ENCODE results near the gene HIVEP2.
A peak's percentile ranks its signal among the peaks of the same experiment; 100 is the strongest.
"Not testable (repeated sequence)": the region's sequence is repeated elsewhere in the genome, so short reads cannot be mapped to it uniquely, and the experiment has no call there.

Gene HIVEP2, protein sequence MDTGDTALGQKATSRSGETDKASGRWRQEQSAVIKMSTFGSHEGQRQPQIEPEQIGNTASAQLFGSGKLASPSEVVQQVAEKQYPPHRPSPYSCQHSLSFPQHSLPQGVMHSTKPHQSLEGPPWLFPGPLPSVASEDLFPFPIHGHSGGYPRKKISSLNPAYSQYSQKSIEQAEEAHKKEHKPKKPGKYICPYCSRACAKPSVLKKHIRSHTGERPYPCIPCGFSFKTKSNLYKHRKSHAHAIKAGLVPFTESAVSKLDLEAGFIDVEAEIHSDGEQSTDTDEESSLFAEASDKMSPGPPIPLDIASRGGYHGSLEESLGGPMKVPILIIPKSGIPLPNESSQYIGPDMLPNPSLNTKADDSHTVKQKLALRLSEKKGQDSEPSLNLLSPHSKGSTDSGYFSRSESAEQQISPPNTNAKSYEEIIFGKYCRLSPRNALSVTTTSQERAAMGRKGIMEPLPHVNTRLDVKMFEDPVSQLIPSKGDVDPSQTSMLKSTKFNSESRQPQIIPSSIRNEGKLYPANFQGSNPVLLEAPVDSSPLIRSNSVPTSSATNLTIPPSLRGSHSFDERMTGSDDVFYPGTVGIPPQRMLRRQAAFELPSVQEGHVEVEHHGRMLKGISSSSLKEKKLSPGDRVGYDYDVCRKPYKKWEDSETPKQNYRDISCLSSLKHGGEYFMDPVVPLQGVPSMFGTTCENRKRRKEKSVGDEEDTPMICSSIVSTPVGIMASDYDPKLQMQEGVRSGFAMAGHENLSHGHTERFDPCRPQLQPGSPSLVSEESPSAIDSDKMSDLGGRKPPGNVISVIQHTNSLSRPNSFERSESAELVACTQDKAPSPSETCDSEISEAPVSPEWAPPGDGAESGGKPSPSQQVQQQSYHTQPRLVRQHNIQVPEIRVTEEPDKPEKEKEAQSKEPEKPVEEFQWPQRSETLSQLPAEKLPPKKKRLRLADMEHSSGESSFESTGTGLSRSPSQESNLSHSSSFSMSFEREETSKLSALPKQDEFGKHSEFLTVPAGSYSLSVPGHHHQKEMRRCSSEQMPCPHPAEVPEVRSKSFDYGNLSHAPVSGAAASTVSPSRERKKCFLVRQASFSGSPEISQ (N-terminal part only)

DNA sequence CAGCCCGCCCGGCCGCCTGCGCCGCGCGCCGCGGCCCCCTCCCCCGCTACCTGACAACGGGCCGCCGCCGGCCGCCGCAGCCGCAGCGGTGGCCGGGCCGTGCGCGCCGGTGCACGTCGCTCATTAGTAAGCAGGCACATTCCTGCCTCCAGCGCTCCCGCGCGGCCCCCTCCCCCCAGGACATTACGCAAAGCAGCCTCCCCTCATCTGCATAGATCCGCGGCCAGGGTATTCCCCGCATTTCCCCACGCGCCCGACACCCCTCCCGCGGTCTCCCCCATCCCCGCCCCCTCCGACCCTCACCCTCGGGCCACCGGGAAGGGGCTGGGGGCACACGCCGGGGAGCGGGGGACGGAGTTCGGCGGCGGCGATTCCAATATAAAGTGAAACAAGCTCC lies at the start of gene HIVEP2:
HIVEP2 (minus strand) TSS at position 128 of the 397 bp plus-strand sequence. CDS start 170,438 bp downstream, outside the sequence.
- DNase-seq, result peak; percentile 63

DNA sequence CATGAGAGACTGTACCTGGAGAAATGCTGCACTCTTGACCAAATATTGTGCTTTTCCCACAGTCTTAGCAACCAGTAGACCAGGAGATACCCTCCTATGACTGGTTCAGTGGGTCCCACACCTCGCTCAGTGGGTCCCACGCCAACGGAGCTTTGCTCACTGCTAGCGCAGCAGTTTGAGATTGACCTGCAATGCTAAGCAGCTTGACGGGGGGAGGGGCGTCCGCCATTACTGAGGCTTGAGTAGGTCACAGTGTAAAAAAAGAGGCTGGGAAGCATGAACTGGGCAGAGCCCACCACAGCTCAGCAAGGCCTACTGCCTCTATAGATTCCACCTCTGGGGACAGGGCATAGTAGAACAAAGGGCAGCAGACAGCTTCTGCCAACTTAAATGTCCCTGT lies 49.0 kb upstream of the HIVEP2 start:
- no peak for DNase-seq

DNA sequence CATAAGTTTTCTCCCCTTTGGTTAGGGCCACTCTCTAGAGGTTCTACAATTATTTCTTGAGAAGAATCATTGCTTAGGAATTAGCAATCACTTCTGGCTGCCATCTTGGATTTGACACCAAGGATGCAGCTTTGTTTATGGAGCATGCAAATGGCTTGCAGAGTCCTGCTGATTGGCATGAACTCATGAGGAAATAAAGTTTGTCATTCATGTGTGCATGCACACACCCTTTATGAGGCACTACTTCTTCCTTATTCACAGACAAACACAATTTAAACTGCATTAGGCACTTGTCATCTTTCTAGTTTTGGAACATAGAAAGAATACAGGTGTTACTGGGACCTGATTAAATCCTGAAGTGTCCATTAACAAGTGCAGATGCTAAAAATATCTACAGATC lies 42.5 kb upstream of the HIVEP2 start:
- DNase-seq, result no peak

DNA sequence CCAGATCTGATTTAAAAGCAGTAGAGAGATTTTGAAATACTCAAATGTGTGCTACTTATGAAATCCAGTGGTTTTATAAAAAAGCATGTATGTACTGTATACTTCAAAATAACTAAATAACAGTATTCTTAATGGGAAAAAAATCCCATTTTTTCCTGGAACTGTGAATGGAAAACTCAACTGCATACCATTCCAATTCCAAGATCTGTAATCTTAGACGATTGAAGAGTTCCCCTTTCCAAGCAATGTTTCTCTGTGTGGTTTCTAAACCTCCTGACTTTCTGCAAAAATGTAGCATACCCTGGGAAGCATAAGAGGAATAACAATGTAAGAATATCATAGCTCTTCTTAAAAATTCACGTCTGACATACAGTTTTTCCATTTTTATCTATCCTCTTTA lies 40.3 kb upstream of the HIVEP2 start:
- DNase-seq, result no peak

DNA sequence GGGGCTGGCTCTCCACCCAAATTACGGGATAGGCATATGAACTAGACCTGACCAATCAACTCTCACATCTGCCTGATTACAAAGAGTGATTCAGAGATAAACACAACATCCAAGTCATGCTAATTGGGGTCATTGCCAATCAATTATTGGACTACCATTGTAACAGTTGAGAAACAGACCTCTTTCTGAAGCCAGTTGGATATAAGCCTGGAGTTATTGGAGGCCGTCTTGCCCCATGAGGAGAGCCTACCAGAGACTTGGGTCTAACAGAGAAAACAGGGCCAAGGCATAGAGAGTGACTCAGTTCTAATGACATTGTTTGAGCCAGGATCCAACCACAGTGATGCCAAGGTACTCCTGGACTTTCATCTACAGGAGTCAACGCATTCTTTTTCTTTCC lies 39.4 kb upstream of the HIVEP2 start:
- no peak for DNase-seq

DNA sequence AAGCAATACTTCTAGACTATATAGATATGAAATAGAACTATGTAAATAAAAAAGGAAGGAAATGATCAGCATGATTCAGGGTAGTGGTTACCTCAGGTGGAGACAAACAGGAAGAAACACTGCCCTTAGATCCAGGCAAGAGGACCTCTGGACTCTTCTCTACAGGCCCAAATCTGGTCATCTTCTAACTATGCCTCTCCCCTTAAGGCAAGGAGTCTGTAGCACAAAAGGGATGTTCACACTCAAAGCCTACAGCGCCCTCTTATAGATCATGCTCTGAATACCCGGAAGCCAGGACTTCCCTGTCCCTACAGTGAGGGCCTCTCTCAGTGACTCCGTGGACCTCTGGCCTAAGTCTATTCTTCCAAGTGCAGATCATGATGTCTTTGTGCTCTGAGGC lies 30.4 kb upstream of the HIVEP2 start:
- DNase-seq, result no peak

DNA sequence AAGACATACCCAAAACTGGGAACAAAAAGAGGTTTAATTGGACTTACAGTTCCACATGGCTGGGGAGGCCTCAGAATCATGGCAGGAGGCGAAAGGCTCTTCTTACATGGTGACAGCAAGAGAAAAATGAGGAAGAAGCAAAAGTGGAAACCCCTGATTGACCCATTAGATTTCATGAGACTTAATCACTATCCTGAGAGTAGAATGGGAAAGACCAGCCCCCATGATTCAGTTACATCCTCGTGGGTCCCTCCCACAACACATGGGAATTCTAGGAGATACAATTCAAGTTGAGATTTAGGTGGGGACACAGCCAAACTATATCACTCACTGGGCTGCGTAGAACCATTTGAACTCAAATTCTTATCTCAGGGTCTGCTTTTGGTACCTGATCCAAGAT lies 26.0 kb upstream of the HIVEP2 start:
- DNase-seq, result not testable (repeated sequence)

DNA sequence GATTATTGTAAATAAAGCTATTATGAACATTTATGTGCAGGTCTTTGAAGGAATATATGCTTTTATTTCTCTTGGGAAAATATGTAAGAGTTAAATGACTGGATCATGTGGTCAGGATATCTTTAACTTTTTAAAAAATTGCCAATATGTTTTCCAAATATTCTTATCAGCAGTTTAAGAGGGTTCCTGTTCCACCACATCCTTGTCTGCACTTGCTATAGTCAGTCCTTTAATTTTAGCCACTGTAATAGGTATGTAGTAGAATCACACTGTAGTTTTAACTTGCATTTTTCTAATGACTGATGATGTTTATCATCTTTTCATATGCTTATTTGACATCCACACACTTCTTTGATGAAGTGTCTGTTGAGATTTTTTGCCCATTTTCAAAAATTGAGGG lies 23.6 kb upstream of the HIVEP2 start:
- DNase-seq, result no peak

DNA sequence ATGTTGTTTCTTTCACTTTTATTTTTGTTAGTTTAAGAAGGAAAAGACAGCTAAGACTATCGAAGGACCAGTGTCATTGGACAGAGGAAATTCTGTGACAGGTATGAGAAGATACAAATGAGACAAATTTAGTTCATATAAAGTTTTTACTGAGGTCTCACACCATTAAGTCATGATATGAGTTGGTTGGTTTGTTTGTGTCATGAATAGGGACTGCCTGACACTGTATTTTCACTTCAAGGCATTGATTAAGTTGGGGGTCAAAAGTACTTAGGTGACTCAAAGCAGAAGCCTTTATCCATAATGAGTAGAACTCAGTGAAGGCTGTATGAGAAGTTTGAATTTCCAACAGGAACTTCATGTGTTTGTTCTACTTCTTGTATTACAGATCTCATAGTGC lies 21.3 kb upstream of the HIVEP2 start:
- no peak for DNase-seq

DNA sequence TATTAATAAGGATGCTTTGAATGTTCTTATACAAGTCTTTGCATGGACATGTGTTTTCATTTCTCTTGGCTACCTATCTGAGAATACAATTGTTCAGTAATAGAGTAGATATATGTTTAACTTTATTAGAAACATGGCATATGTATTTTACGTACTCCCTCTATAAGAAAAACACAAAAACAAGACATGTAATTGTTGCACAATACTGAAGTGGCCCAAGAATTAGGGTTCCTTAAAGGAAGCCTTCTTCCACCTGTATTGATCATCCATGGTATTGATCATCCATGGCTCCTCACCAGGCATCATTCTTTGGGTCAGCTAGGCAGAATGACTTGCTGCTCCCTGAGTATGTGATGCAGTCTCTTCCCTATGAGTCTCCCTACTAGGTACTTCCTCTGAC lies 20.2 kb upstream of the HIVEP2 start:
- no peak for DNase-seq

DNA sequence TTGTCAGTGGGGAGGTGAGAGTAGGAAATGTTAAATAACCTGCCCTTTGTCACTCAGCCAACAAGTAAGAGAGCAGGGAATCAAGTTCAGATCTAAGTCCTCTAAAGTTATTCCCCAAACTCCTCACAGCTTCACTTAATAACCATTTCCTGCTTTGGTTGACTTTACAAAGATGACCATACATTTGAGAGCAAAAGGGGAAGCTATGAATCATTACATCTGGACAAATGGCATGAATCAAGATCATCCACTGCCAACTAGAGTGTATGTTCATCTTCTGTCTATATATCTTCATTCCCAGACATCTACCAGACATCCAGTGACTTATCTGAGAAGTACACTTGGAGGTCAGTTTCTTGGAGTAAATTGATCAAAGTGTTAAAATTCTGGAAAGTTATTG lies 15.1 kb upstream of the HIVEP2 start:
- DNase-seq, result no peak

DNA sequence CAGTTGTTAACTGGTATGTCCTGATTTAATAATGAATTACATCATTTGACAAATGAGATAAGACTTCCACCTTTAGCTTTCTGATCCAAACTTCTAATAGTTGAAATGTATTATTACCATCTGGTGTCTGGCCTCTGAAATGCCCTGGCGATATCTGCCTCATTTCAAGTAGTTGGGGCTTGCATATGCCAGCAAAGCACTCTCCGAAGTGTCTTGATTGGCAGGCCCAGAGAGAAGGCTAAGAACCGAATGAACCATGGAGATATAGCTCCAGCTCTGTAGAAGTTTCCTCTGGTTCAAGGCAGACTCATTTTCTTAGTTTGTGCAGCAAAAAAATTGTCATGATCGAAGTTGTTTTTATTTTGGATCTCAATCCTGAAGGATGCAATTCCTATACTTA lies 13.4 kb upstream of the HIVEP2 start:
- DNase-seq, result no peak

DNA sequence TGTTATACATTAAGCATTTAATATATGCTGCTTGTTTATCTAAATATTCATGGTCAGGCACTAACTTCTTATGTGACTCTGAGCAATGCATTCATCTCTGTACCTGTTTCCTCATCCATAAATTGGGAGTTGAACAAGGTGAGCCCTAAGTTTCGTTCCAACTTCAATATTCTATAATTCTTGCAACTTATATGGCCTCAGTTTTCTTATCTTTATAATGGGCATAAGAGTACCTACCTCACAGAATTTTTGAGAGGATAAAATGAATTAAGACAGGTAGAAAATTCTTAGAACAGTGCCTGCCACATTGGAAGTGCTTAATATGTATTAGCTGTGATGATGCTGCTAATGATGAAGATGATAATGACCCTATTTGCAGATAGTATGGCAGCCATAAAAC lies 11.8 kb upstream of the HIVEP2 start:
- no peak for DNase-seq

DNA sequence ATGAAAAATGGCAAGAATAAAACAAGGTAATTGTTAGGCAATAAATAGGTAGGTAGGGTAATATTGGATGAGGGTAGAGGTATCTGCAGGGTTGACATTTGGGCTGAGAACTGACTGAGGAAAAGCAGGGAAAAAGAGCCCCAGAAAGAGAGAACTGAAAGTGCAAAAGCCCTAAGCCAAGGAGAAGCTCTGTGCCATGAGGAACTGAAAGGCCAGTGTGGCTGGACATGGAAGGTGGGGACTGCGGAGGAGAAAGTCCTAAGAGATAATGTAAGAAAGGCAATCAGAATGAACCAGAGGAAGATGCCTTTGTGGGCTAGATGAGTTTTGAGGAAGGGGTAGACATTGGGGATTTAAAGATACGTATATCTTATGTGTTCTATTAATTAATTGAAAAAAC lies 9.9 kb upstream of the HIVEP2 start:
- no peak for DNase-seq

DNA sequence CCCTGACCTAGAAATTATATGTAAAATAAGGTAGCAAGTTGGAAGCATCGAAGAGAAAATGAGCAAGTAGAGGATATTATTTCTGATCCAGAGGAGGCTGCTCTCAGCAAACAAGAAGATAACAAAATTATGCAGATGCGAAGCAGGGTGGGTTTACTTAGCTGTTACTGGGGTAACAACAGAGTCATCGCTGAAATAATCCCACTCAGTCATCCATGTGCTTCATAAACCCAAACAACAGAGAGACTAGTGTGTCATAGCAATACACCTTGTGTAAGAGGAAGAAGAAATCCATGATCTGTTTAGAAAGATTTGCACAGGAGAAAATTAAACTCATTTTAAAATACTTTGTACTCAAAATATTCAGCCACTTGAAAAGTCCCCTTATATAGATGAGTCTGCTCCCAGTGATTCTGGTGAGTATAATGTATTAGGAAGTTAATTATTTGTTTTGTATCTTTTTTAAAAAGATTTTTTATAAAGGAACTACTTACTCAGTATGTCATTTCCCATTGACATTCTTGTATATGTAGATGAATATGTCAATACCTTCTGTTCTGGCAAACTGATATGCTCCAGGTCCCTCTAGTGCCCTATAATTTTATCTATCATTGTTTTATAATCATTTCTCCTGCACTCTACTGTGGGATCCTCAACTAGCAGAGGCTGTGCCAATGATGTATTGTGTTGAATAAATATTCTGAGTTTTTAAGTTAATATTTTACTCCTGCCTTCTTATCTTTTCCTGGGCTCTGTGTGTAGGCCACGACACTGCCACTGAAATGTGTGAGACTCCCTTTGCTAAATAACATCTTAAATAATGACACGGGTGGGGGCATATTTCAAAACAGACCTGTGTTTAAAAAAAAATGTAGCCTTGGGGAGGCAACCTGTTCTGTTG lies 8.6 kb upstream of the HIVEP2 start:
- no peak for DNase-seq

DNA sequence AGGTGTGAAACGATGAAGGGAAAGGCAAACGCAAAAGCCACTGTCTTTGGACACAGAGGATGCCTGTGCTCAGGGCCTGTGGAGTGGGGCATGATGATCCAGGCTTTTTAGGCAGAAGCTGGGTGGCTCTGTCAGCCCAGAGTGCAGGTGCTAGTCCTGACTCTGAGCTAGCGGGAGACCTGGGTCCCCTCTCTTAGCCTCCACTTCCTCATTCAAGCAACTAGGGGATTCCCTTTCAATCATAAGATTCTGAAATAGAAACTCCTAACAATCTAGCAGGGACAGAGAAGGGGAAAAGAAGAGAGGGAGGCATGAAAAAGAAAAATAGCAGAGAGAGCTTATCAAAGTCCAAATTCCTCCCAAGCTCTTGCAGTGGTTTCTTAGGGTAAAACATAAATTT lies 7.6 kb upstream of the HIVEP2 start:
- DNase-seq, result no peak

DNA sequence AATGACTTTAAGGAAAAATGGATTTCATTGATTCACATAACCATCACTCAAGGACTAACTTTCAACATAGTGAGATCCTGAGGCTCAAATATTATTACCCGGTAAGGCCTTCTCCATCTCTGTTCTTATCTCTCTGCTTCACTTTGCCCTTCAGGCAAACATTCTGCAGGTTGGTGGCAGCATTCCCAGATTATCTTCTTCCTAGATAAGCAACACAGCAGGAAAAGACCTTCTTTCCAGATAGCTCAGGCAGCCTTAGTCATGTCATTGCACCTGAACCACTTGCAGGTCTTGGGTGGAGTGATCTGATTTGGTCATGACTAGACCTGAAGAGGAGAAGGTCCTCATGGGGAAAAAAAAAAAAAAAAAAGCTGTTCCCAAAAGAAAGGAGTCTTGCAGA lies 5.3 kb upstream of the HIVEP2 start:
- no peak for DNase-seq

DNA sequence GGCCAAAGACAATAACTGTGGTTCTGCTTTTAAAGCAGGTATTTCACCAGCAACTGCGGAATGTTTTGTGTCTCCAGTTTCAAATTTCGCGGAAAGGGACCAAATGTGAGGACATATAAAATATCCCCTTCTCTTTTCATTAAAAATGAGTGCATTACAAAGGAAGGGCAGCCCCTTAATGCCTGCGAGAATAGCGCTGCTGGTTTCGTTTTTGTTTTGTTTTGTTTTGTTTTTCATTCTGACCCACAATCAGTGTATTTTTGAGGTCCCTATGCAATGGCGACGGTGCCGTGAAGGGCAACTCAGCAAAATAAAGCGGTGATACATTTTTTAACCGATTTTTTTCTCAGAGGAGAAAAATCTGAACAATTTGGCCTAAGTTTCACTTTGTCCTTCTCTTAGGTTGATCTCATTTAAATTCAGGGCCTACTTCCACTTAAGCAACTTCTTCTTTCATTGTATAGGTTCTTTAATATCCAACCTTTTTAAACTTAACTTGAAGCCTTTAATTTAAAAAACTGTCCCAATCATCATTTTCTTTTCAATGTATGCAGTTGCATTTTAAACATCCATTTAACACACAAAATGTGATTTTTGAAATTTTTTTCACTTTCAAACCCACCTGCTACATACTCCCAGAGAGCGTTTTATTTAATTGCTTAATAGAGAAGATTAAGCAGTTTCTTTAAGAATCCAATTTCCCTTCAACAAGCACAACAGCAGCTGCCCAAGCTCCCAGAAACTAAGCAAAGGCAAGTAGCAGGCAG lies 2.9 kb upstream of the HIVEP2 start:
- peak; percentile 41 for DNase-seq

DNA sequence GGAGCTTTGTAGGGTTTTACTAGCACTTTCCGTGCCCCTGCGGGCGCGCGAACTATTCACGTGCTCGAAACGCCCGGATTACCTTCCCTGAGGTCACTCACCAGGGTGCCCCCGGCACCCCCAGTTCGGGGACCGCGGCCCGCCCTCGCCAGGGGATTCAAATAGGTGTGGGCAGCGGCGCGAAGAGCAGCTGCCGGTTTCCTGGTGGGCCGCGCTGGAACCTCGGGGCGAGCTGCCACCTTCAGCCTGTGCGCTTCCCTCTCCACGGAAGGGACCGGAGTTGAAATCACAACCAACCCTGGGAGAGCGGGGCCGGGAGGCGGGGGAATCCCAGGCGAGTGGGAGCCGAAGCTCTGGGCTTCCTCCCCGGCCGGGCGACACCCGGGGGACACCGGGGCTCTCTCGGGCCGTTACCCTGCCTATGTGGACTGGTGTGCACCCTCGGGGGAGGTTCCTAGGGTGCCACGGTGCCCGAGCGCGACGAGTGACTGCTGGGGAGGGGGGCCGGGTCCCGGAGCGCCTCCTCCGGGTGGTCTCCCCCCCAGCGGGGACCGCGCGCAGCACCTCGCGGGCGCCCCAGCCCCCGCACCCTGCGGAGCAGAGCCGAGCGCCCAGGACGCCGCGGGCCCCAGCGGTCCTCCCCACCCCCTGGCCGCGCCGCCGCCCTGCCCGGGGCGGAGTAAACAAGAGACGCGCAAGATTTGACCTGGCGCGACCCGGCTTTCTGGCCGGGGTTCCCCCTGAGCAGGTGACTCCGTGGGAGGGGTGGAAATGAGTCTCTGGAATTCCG lies 2.1 kb upstream of the HIVEP2 start:
- DNase-seq, result no peak

DNA sequence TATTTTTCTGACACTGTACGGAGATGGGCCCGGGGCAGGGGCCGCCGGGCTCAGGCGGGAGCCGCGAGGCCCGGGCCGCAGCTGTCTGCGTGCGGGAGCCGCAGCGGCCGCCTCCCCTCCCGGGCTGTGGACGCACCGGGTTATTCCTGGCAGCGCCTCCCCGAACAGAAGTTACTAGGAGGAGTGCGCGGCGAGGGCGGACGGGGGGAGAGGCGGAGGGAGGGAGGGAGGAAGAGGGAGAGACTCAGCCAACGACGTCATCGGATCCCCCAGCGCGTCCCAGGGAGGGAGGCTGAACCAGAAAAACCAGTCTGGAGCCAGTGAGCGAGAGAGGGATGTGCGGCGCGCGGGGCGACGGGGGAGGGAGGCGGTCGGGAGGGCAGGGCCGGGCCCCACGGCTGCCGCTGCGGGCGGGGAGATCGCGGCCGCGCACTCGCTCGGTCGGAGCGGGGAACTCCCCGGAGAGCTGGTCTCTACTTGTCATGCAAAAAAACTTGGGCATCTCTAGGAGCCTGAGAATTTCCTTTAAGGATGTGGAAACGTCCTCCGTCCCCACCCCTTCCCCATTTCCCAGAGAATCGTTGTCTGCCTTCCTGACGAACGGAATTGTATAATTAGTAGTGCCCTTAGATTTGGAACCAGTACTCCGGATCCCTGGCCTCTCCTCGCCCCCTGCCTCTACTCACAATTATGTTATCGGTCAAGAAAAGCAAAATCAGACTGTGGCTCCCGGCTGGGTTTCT lies 1.4 kb upstream of the HIVEP2 start:
- DNase-seq, result peak; percentile 89
